Prostate gland (tissue), 2 donors: ENCODE results near the gene LHCGR.

Experiments
- CTCF ChIP-seq, 4 experiments: fragments of 200-600 bp in 2 of 4; fragments of 450-650 bp in 2 of 4; sonication (generic) in 2 of 4; IDR thresholded peaks; 1 replicate in 3 of 4; 2 replicates in 1 of 4; pipeline ENCODE4 v1.5.1; 2016 to 2019; ENCODE audit warnings: antibody characterized with exemption in 4 of 4, mild to moderate bottlenecking in 2 of 4, moderate library complexity in 2 of 4
- POLR2A ChIP-seq: fragments of 450-650 bp; IDR thresholded peaks from one replicate; pipeline ENCODE4 v1.6.1; 2016; ENCODE audit warnings: antibody characterized with exemption, mild to moderate bottlenecking
- POLR2AphosphoS5 ChIP-seq: sonication (generic); formaldehyde crosslinking; IDR thresholded peaks from one replicate; pipeline ENCODE4 v1.6.1; 2017; ENCODE audit warnings: antibody characterized with exemption

- TF ChIP-seq POLR2A (no peak), CTCF (IDR thresholded peaks at IDR 0.05) (no peak), POLR2AphosphoS5 (no peak)
Observed at GRCh38 chr2:48712151-48712550, 43.4 kb downstream of the LHCGR start.
